GM21619 (cell line): ENCODE results near the gene SHF.

ENCODE experiments used
- ATAC-seq: cut with Tn5 transposase; IDR thresholded peaks from one replicate; pipeline ENCODE4 v1.9.1; 2021; ENCODE audit not compliant: unreplicated experiment

The SHF gene

DNA sequence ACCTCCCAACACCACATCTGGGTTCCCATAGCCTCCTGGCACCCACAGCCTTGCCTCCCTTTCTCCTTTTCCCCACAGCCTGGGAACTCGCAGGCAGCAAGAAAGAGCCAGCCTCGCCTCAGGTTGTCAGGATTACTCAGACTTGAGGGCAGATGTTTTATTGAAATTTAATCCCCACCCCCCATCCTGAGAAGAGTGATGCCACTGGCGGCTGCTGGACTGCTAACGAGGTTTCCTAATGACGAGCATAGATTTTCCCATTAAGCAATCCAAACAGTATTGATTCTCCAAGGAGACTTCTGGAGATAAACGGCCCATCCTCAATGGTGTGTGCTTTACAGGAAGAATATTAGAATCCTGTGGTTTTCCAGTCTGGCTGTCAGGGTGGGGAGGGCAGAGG lies 13.7 kb downstream of the SHF start:
- ATAC-seq, result no peak

DNA sequence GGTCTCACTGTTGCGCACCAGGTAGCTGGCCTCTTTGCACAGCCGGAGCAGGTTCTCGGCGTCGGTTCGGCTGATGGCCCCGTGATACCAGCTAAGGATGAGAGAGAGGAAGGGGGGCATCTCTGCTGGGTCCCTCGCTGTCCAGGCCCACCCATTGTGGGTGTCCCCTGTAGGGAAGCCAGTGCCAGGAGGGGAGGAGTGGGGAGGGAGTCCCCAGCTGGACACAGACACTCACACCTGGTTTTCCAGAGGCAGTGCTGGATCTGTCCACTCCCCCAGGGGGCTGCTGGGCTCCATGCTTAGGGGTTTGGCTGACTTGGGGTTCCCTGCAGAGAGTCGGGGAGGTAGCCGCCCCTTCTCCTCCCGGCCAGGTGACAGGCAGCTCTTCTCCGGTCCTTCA lies 15.9 kb downstream of the SHF start:
- no peak for ATAC-seq

GRCh38 chr15:45169608-45170480 lies 17.9 kb downstream of the SHF start:
- no peak for ATAC-seq

GRCh38 chr15:45168751-45169551 lies 18.8 kb downstream of the SHF start:
- ATAC-seq, result no peak

GRCh38 chr15:45168286-45168685 lies 19.5 kb downstream of the SHF start:
- no peak for ATAC-seq

GRCh38 chr15:45167631-45168205 lies 20.0 kb downstream of the SHF start:
- ATAC-seq, result no peak

DNA sequence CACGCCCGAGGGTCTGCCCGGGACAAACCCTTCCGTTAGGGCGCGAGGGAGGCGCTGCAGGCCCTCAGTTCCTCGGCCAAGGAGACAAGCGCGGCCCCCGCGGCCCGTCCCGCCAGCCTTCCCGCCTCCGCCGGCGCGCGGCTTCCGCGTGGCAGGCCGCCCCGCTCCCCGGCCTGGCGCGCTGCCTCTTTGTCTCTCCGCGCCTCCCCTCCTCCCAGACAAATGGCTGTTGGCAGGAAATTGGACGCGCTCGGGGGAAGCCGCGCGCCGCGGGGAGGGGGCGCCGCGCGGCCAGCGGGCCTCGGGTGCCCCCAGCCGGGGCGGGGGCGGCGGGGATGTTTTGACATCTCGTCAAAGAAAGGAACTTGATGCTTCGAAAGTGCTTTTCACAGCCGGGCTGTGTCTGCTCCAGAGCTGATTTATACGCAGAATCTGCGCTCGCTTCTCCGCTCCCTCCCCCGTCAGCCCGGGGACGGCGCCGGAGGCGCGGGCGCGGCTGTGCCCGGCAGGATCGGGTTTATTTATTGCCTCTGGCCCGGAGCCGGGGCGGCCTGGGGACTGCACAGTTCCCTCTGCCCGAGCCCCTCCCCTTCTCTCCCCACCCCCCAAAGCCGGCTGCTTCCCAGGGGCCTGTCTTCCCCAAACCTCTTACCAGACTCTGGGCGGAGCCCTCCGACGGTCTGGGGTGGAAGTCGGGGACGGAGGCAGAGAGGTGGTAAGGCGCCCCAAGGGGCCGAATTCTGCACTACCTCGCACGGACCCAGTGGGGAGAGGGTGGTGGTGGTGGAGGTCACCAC lies 20.7 kb downstream of the SHF start:
- peak; percentile 94 for ATAC-seq

DNA sequence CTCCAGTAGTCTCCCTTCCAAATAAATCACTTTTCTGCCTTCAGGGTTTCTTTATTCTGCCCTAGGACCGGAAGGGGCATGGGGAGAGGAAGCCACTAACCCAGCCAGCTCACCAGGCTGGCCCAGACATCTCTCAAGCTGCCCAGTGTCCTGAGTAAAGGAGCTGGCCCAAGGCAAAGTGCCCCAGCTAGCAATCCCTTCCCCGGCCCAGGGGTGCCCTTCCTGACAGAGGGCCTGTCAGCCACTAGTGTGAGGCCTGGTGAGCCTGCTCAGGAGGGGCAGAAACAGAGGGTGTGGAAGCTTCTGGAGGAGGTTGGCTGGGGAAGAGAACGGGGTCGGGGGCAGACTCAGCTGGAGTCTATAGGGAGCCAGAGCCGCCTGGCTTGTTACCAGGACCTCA lies 22.2 kb downstream of the SHF start:
- ATAC-seq, result no peak

DNA sequence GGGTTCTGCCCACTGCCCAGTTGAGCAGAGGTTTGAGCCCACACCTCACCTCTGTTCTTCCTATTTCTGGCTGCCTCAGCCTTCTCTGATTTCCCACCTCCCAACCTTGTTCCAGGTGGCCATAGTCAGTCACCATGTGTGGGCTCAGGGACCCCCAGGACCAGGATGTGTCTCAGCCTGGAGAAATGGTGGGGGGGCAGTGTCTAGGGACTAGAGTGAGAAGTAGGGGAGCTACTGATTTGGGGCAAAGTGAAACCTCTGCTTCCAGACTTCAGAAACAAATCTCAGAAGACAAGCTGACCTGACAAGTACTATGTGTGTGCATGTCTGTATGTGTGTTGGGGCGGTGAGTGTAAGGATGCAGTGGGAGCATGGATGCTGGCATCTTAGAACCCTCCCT lies 22.9 kb downstream of the SHF start:
- no peak for ATAC-seq

DNA sequence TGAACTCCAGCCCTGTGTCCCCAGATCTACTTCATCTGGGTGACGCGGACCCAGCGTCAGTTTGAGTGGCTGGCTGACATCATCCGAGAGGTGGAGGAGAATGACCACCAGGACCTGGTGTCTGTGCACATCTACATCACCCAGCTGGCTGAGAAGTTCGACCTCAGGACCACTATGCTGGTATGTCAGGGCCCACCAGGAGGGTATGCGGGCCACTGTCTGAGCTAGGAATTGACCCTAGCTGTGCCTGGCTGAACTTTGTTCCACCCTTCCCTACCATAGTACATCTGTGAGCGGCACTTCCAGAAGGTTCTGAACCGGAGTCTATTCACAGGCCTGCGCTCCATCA lies 24.3 kb downstream of the SHF start:
- ATAC-seq, result no peak

- no peak for ATAC-seq
Observed at GRCh38 chr15:45162771-45163507, 24.8 kb downstream of the SHF start.

DNA sequence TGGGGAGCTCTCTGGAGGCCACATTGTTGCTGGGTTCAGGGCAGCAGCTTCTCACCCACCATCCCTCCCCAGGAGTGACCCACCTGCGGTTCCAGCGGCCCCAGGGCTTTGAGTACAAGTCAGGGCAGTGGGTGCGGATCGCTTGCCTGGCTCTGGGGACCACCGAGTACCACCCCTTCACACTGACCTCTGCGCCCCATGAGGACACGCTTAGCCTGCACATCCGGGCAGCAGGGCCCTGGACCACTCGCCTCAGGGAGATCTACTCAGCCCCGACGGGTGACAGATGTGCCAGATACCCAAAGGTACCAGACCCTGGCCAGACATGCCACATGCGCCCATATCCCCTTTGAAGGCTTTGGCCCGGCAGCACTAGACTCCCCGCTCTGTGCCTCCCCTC lies 26.1 kb downstream of the SHF start:
- ATAC-seq, result no peak

- ATAC-seq, result no peak
Observed at GRCh38 chr15:45157974-45158373, 29.8 kb downstream of the SHF start.

DNA sequence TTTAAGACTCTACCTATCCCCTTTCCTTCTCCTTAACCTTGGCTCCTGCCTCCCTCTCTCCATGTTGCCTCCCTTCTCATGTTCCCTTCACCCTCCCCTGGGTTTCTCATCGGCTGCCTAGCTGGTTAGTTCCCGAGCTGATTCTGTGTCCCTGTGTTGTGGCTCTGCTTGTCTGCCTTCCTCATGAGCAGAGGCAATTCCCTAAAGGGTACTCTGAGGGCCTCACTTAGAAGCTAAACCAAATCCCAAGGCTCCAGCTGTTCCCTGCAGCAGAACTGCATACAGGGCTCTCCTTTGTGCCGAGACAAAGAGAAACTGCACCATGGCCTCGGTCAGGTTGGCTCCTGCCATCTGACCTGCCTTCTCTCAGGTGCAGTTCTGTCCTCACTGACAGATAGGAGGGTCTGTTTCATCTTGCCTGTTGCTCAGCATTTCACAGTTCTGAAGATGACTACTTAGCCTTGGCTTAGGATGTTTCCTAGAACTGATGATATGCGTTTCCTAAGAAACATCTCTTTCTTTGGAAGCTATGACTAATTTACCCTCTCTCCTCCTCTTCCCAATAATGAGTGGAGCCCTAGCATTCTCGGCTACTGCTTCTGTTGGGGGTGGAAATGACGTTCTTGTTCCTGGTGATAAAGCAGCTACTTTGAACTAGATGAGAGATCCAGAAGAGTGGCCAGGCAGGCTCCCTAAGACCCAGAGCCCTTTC lies 30.9 kb downstream of the SHF start:
- ATAC-seq, result no peak

GRCh38 chr15:45155739-45156138 lies 32.0 kb downstream of the SHF start:
- ATAC-seq, result no peak

DNA sequence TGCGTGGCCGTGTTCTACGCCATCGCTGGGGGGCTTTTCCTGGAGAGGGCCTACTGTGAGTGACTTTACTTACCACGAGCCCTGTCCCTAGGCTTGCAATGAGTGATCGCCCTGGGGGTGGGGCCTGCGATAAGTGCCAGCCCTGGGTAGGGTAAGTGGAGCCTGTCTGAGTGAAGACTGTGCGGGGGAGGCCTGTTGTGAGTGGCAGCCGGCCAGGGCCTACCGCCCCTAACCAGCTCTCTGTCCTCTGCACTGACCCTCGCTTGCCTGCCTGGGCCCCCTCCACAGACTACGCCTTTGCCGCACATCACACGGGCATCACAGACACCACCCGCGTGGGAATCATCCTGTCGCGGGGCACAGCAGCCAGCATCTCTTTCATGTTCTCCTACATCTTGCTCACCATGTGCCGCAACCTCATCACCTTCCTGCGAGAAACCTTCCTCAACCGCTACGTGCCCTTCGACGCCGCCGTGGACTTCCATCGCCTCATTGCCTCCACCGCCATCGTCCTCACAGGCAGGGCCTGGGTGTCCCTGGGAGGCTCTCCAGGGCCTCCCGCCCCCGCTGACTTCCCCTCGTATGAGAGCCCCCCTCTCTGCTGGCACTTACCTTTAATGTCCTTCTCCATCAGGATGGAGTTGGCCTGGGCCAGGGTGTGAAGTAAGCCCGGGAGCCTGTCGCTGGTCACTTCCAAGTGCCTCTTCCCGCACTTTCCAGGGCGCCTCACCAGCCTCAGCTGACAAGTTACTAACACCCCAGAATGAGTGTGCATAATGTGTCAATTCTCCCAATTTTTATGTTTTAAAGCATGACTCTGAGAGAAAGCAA lies 35.6 kb downstream of the SHF start:
- ATAC-seq, result no peak

DNA sequence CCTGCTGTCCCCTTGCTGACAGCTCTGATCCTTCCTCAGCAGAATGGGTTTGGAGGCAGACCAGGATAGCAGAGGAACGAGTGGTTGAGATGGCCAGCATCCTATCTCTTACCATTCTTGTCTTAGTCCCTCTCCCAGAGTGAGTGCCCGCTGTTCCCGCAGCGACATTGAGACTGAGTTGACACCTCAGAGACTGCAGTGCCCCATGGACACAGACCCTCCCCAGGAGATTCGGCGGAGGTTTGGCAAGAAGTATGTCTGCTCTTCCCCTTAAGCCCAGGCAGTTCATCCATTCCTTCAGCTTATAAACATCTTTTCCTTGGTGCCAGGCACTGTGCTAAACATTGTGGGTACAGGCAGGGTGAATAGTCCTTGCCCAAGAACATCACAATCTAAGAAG lies 36.8 kb downstream of the SHF start:
- no peak for ATAC-seq

- no peak for ATAC-seq
Observed at GRCh38 chr15:45150481-45150880, 37.3 kb downstream of the SHF start.

DNA sequence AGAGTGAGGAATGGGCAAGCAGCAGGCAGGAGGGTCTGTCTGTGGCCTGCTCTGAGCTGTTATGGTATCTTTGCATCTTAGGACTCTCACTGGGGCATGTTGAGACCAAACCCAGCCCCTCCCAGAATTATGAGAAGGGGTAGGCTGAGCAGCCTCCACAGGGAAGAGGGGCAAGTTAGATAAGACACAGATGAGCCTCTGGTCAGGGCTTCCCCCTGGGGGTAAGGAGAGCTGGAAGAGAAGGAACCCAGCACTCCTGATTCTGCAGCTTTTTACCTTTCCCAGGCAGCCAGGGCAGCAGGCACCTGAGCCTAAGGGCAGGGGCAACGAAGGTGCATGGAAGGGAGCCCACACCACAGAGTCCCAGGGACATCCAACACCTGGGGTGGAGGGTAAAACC lies 38.7 kb downstream of the SHF start:
- no peak for ATAC-seq
